ENCODE results near the gene ZFAND3. TPM values are rescaled to one million over a fixed set of nuclear protein-coding genes. Genes with fewer than 3 reads are reported as not detected.
A peak's percentile ranks its signal among the peaks of the same experiment; 100 is the strongest.

The ZFAND3 gene
- total RNA-seq, 1 donor from 2014 or later = 83.5 TPM

GRCh38 chr6:38086346-38086745 lies 266.8 kb downstream of the ZFAND3 start:
- intact Hi-C loops (cut with micrococcal nuclease) = no loop called here
- ATAC-seq (no peak), DNase-seq (no peak)

- DNase-seq (no peak), ATAC-seq (no peak)
- intact Hi-C loops (cut with micrococcal nuclease) = no loop called here
These were observed 268.5 kb downstream of the ZFAND3 start for GRCh38 chr6:38088010-38088409.

GRCh38 chr6:38088829-38089228 lies 269.3 kb downstream of the ZFAND3 start:
- ATAC-seq (no peak), DNase-seq (no peak)
- intact Hi-C loops (cut with micrococcal nuclease) = no loop called here

GRCh38 chr6:38091613-38092012 lies 272.1 kb downstream of the ZFAND3 start:
- no peak for DNase-seq
- intact Hi-C loops (cut with micrococcal nuclease) = no loop called here
- peak; percentile 14 for ATAC-seq

GRCh38 chr6:38092465-38092864 lies 272.9 kb downstream of the ZFAND3 start:
- DNase-seq (no peak), ATAC-seq (peak; percentile 51)
- intact Hi-C loops (cut with micrococcal nuclease) = no loop called here

- intact Hi-C loops (cut with micrococcal nuclease) = no loop called here
- DNase-seq = no peak
- no peak for ATAC-seq
These were observed 273.4 kb downstream of the ZFAND3 start for GRCh38 chr6:38092964-38093363.

- ATAC-seq (no peak), DNase-seq (no peak)
- intact Hi-C loops (cut with micrococcal nuclease) = no loop called here
These were observed 275.5 kb downstream of the ZFAND3 start for GRCh38 chr6:38095054-38095453.

- no peak for DNase-seq
- ATAC-seq = no peak
- intact Hi-C loops (cut with micrococcal nuclease) = no loop called here
These were observed 279.7 kb downstream of the ZFAND3 start for GRCh38 chr6:38099221-38099620.

GRCh38 chr6:38100380-38100779 lies 280.9 kb downstream of the ZFAND3 start:
- intact Hi-C loops (cut with micrococcal nuclease) = no loop called here
- DNase-seq (no peak), ATAC-seq (no peak)

GRCh38 chr6:38103921-38104320 lies 284.4 kb downstream of the ZFAND3 start:
- intact Hi-C loops (cut with micrococcal nuclease) = no loop called here
- ATAC-seq (no peak), DNase-seq (no peak)

- ATAC-seq (no peak), DNase-seq (no peak)
- intact Hi-C loops (cut with micrococcal nuclease) = no loop called here
These were observed 285.5 kb downstream of the ZFAND3 start for GRCh38 chr6:38105066-38105465.

- DNase-seq (no peak), ATAC-seq (no peak)
- intact Hi-C loops (cut with micrococcal nuclease) = no loop called here
These were observed 287.5 kb downstream of the ZFAND3 start for GRCh38 chr6:38107073-38107472.

GRCh38 chr6:38110481-38110971 lies 291.0 kb downstream of the ZFAND3 start:
- DNase-seq = peak; percentile 36
- intact Hi-C loops (cut with micrococcal nuclease) = no loop called here
- peak; percentile 82 for ATAC-seq

- DNase-seq (no peak), ATAC-seq (no peak)
- intact Hi-C loops (cut with micrococcal nuclease) = no loop called here
These were observed 292.7 kb downstream of the ZFAND3 start for GRCh38 chr6:38112181-38112580.

GRCh38 chr6:38113825-38114576 lies 294.5 kb downstream of the ZFAND3 start:
- intact Hi-C loops (cut with micrococcal nuclease) = no loop called here
- ATAC-seq (peak; percentile 42), DNase-seq (no peak)

GRCh38 chr6:38114976-38115625 lies 295.6 kb downstream of the ZFAND3 start:
- ATAC-seq (no peak), DNase-seq (no peak)
- intact Hi-C loops (cut with micrococcal nuclease) = no loop called here

- DNase-seq = no peak
- ATAC-seq = no peak
- intact Hi-C loops (cut with micrococcal nuclease) = no loop called here
These were observed 296.1 kb downstream of the ZFAND3 start for GRCh38 chr6:38115626-38116008.

GRCh38 chr6:38116248-38116647 lies 296.7 kb downstream of the ZFAND3 start:
- no peak for ATAC-seq
- DNase-seq = no peak
- intact Hi-C loops (cut with micrococcal nuclease) = no loop called here

GRCh38 chr6:38117281-38117680 lies 297.8 kb downstream of the ZFAND3 start:
- DNase-seq (no peak), ATAC-seq (no peak)
- intact Hi-C loops (cut with micrococcal nuclease) = no loop called here

GRCh38 chr6:38118791-38119365 lies 299.4 kb downstream of the ZFAND3 start:
- DNase-seq = no peak
- ATAC-seq = no peak
- intact Hi-C loops (cut with micrococcal nuclease) = no loop called here

- DNase-seq = no peak
- no peak for ATAC-seq
- intact Hi-C loops (cut with micrococcal nuclease) = no loop called here
These were observed 300.0 kb downstream of the ZFAND3 start for GRCh38 chr6:38119516-38119915.

All from left ventricle myocardium superior (tissue), 1 donor.